Measurements from ENCODE around the gene AZU1. TPM values are rescaled to one million over a fixed set of nuclear protein-coding genes. Genes with fewer than 3 reads are reported as not detected.
"Not testable (repeated sequence)": the region's sequence is repeated elsewhere in the genome, so short reads cannot be mapped to it uniquely, and the experiment has no call there.

Gene AZU1
- total RNA-seq, 1 donor from 2014 or later, result 0.21 TPM

DNA sequence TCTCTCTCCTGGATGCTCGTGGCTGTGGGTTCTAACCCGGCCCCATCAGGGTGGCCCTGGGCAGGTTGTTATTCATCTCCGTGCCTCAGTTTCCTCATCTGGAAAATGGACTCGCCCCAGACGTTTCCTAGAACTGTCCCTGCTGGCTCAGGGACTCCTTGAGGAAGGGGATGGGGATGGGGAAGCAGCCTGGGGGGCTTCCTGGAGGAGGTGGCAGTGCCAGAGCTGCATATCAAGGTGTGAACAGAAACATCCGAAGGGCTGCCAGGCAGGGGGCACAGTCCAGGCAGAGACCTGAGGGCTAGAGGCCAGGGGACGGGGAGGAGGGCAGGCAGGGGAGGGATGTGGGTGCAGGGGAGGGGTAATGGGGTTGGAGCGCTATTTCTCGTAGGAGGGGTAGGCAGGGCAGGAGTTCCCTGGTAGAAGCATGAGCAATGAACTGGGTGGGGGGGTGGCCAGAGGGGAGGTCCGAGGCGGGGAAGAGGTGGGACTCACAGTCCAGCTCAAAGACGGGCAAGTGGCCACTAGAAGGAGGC is 20.8 kb downstream of the AZU1 start:
- TF ChIP-seq, protein P1, sequence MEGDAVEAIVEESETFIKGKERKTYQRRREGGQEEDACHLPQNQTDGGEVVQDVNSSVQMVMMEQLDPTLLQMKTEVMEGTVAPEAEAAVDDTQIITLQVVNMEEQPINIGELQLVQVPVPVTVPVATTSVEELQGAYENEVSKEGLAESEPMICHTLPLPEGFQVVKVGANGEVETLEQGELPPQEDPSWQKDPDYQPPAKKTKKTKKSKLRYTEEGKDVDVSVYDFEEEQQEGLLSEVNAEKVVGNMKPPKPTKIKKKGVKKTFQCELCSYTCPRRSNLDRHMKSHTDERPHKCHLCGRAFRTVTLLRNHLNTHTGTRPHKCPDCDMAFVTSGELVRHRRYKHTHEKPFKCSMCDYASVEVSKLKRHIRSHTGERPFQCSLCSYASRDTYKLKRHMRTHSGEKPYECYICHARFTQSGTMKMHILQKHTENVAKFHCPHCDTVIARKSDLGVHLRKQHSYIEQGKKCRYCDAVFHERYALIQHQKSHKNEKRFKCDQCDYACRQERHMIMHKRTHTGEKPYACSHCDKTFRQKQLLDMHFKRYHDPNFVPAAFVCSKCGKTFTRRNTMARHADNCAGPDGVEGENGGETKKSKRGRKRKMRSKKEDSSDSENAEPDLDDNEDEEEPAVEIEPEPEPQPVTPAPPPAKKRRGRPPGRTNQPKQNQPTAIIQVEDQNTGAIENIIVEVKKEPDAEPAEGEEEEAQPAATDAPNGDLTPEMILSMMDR (IDR thresholded peaks at IDR 0.05; ENCODE audit: unreplicated experiment), result no peak
- no peak overlapping the region for H3K4me3 Mint-ChIP-seq (ENCODE audit: unreplicated experiment)
- no peaks in the 10 kb centered on the region for H3K36me3 Mint-ChIP-seq (ENCODE audit: low read depth, unreplicated experiment)
- H3K27me3 Mint-ChIP-seq (ENCODE audit: unreplicated experiment), result peaks cover 3% of the 10 kb centered on the region
- H3K4me1 Mint-ChIP-seq (ENCODE audit: unreplicated experiment), result no peaks in the 10 kb centered on the region
- DNase-seq (ENCODE audit: low spot score), result no peak
- no peaks in the 10 kb centered on the region for H3K9me3 Mint-ChIP-seq (ENCODE audit: unreplicated experiment)
- no peak overlapping the region for H3K27ac Mint-ChIP-seq (ENCODE audit: unreplicated experiment)

DNA sequence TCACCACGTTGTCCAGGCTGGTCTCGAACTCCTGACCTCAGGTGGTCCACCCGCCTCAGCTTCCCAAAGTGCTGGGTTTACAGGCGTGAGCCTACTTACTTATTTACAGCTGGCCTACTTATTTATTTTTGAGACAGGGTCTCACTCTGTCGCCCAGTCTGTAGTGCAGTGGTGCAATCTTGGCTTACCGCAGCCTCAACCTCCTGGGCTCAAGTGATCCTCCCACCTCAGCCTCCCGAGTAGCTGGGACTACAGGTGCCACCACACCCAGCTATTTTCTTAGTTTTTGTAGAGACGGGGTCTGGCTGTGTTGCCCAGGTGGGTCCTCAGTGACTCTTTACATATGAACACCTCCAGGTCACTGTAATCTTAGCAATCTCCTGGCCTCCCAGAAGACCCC is 21.6 kb downstream of the AZU1 start:
- H3K4me3 Mint-ChIP-seq (ENCODE audit: unreplicated experiment); DNase-seq (ENCODE audit: low spot score); H3K27me3 Mint-ChIP-seq (ENCODE audit: unreplicated experiment); H3K27ac Mint-ChIP-seq (ENCODE audit: unreplicated experiment); H3K9me3 Mint-ChIP-seq (ENCODE audit: unreplicated experiment); H3K36me3 Mint-ChIP-seq (ENCODE audit: low read depth, unreplicated experiment); H3K4me1 Mint-ChIP-seq (ENCODE audit: unreplicated experiment): not testable (repeated sequence)

DNA sequence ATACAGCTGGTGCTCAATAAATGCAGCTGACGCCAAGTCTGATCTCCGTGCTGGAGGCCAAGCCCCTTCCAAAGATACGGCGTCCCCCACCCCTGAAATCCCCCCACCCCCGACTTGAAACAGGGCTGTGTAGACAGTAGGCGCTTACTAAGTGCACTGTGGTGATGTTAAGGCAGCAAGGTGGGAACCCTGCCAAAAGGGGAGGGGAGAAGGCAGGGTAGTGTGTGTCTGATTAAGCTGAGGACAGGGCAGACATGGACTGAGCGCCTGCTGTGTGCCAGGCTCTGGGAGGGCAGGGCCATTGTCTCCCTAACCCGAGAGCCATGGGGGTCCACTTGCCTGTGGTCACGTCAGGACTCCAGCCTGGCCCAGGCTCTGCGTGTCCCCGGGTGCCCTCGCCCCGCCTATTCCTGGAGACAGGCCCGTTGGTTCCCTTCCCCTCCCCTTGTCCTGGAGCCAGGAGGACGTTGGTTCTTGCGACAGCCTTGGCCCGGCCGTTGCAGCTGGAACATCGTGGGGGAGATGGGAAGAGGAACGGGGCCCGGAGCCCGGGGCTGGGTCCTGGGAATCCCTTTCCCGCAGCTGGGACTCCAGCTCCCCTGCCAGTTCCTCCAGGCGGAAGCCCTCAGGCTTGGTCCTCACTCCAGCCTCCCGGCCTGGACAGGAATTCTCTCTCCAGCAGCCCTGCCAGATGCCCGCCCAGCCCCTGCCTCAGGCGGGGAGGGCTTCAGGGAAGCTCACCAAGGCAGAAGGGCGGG is 22.8 kb downstream of the AZU1 start:
- H3K27me3 Mint-ChIP-seq (ENCODE audit: unreplicated experiment), result peaks cover 1% of the 10 kb centered on the region
- no peak overlapping the region for H3K27ac Mint-ChIP-seq (ENCODE audit: unreplicated experiment)
- DNase-seq (ENCODE audit: low spot score), result no peak
- H3K4me1 Mint-ChIP-seq (ENCODE audit: unreplicated experiment), result no peaks in the 10 kb centered on the region
- no peak overlapping the region for H3K4me3 Mint-ChIP-seq (ENCODE audit: unreplicated experiment)
- H3K9me3 Mint-ChIP-seq (ENCODE audit: unreplicated experiment), result no peaks in the 10 kb centered on the region
- TF ChIP-seq, protein P1 (IDR thresholded peaks at IDR 0.05; ENCODE audit: unreplicated experiment), result no peak
- H3K36me3 Mint-ChIP-seq (ENCODE audit: low read depth, unreplicated experiment), result no peaks in the 10 kb centered on the region

DNA sequence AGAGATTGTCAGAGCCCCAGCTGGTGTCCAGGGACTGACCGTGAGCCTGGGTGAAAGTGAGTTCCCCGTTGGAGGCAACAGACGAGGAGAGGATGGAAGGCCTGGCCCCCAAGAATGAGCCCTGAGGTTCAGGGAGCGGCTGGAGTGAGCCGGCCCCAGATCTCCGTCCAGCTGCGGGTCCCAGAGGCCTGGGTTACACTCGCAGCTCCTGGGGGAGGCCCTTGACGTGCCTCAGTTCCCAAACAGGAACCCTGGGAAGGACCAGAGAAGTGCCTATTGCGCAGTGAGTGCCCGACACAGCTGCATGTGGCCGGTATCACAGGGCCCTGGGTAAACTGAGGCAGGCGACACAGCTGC is 23.3 kb downstream of the AZU1 start:
- DNase-seq (ENCODE audit: low spot score), result no peak
- peaks cover 1% of the 10 kb centered on the region for H3K27me3 Mint-ChIP-seq (ENCODE audit: unreplicated experiment)
- TF ChIP-seq, protein P1 (IDR thresholded peaks at IDR 0.05; ENCODE audit: unreplicated experiment), result no peak
- no peaks in the 10 kb centered on the region for H3K9me3 Mint-ChIP-seq (ENCODE audit: unreplicated experiment)
- no peak overlapping the region for H3K4me3 Mint-ChIP-seq (ENCODE audit: unreplicated experiment)
- no peaks in the 10 kb centered on the region for H3K4me1 Mint-ChIP-seq (ENCODE audit: unreplicated experiment)
- no peaks in the 10 kb centered on the region for H3K36me3 Mint-ChIP-seq (ENCODE audit: low read depth, unreplicated experiment)
- no peak overlapping the region for H3K27ac Mint-ChIP-seq (ENCODE audit: unreplicated experiment)

DNA sequence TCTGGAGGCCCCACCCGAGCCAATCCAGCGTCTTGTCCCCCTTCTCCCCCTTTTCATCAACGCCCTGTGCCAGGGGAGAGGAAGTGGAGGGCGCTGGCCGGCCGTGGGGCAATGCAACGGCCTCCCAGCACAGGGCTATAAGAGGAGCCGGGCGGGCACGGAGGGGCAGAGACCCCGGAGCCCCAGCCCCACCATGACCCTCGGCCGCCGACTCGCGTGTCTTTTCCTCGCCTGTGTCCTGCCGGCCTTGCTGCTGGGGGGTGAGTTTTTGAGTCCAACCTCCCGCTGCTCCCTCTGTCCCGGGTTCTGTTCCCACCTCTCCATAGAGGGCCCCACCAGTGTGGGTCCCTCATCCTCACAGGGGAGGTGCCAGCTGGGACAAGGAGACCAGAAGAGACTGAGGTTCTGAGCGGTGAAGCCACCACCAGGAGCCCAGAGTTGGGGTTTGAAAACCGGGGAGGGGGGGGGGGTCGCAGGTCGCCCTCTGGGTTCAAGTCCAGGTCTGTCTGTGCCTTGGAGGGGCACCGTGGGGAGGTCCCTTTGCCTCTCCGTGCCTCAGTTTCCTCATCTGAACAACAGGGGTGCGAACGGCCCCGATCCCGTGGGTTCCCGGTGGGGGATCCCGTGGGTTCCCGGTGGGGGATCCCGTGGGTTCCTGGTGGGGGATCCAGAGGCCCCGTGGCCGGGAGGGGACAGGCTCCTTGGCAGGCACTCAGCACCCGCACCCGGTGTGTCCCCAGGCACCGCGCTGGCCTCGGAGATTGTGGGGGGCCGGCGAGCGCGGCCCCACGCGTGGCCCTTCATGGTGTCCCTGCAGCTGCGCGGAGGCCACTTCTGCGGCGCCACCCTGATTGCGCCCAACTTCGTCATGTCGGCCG is 24.7 kb downstream of the AZU1 start, which contains the start of gene ELANE:
ELANE (plus strand) TSS at position 168 of the 878 bp plus-strand sequence; CDS start at position 194, 26 bp downstream.
- TF ChIP-seq, protein P1 (IDR thresholded peaks at IDR 0.05; ENCODE audit: unreplicated experiment), result no peak

More for the DNA sequence above, 24.7 kb downstream of the AZU1 start, which contains the start of gene ELANE:
- H3K4me3 Mint-ChIP-seq (ENCODE audit: unreplicated experiment), result no peak within 1 kb of the TSS
- H3K9me3 Mint-ChIP-seq (ENCODE audit: unreplicated experiment), result no peaks in the 10 kb centered on the region
- no peaks in the 10 kb centered on the region for H3K4me1 Mint-ChIP-seq (ENCODE audit: unreplicated experiment)
- no peak within 1 kb of the TSS for H3K27ac Mint-ChIP-seq (ENCODE audit: unreplicated experiment)
- DNase-seq (ENCODE audit: low spot score), result no peak
- no peaks in the 10 kb centered on the region for H3K27me3 Mint-ChIP-seq (ENCODE audit: unreplicated experiment)
- H3K36me3 Mint-ChIP-seq (ENCODE audit: low read depth, unreplicated experiment), result no peaks in the 10 kb centered on the region

Measured in endothelial cell (in vitro differentiated cells).